Neural cell (in vitro differentiated cells): ENCODE results near the gene MAGI2. TPM values are rescaled to one million over a fixed set of nuclear protein-coding genes. Genes with fewer than 3 reads are reported as not detected.
A peak's percentile ranks its signal among the peaks of the same experiment; 100 is the strongest.

Experiments used
- H2AFZ ChIP-seq: fragments of 200-600, 300-800 bp; sonication (generic), shearing (Covaris generic); 2 replicates; pipeline ENCODE4 v1.6.0; 2014; ENCODE audit warnings: low read depth, mild to moderate bottlenecking, antibody characterized with exemption, low read length, moderate library complexity
- H3F3A ChIP-seq: fragments of 200-600 bp; shearing (Covaris generic); 2 replicates; pipeline ENCODE4 v1.6.1; 2016; ENCODE audit warnings: mild to moderate bottlenecking, moderate library complexity, mixed read lengths, antibody characterized with exemption, low read length; ENCODE audit not compliant: insufficient read depth, poor library complexity, severe bottlenecking
- H3K27ac ChIP-seq: fragments of 200-600, 300-800 bp; sonication (generic), shearing (Covaris generic); 2 replicates; pipeline ENCODE4 v1.5.1; 2014; ENCODE audit warnings: mild to moderate bottlenecking, low read length, moderate library complexity
- H3K27me3 ChIP-seq: fragments of 300-800, 200-600 bp; sonication (generic), shearing (Covaris generic); 2 replicates; pipeline ENCODE4 v1.6.0; 2014; ENCODE audit warnings: mild to moderate bottlenecking, low read depth, low read length, moderate library complexity; ENCODE audit not compliant: insufficient read depth
- H3K36me3 ChIP-seq: fragments of 300-800, 200-600 bp; sonication (generic), shearing (Covaris generic); 2 replicates; pipeline ENCODE4 v1.5.1; 2014; ENCODE audit warnings: mild to moderate bottlenecking, antibody characterized with exemption, low read length, moderate library complexity; ENCODE audit not compliant: insufficient read depth
- H3K4me2 ChIP-seq: fragments of 300-800, 200-600 bp; sonication (generic), shearing (Covaris generic); 2 replicates; pipeline ENCODE4 v1.6.0; 2014; ENCODE audit warnings: mild to moderate bottlenecking, low read length
- H3K4me3 ChIP-seq: fragments of 300-800, 200-600 bp; sonication (generic), shearing (Covaris generic); 2 replicates; pipeline ENCODE4 v1.5.1; 2014; ENCODE audit warnings: mild to moderate bottlenecking, low read length, moderate library complexity
- H3K79me2 ChIP-seq: fragments of 200-600 bp; shearing (Covaris generic); replicated peaks from 2 replicates; pipeline ENCODE4 v1.6.0; 2014; ENCODE audit warnings: mild to moderate bottlenecking, low read length, moderate library complexity; ENCODE audit not compliant: insufficient read depth
- H3K9ac ChIP-seq: fragments of 300-800, 200-600 bp; sonication (generic), shearing (Covaris generic); 2 replicates; pipeline ENCODE4 v1.6.1; 2016; ENCODE audit warnings: mild to moderate bottlenecking, low read length, mixed read lengths
- H3K9me2 ChIP-seq: fragments of 200-600 bp; shearing (Covaris generic); 2 replicates; pipeline ENCODE4 v1.6.1; 2016; ENCODE audit warnings: mild to moderate bottlenecking, low read length, mixed read lengths; ENCODE audit not compliant: insufficient read depth
- H3K9me3 ChIP-seq: fragments of 200-600, 300-800 bp; sonication (generic), shearing (Covaris generic); 2 replicates; pipeline ENCODE4 v1.6.1; 2016; ENCODE audit warnings: mild to moderate bottlenecking, mixed run types, low read length, moderate library complexity, mixed read lengths
- H4K20me1 ChIP-seq: fragments of 200-600 bp; shearing (Covaris generic); 2 replicates; pipeline ENCODE4 v1.6.1; 2016; ENCODE audit warnings: mild to moderate bottlenecking, mixed run types; ENCODE audit not compliant: insufficient read depth
- CTCF ChIP-seq: fragments of 450-650 bp; IDR thresholded peaks from 2 replicates; pipeline ENCODE4 v1.5.1; 2014; ENCODE audit warnings: antibody characterized with exemption, mild to moderate bottlenecking, moderate library complexity; ENCODE audit not compliant: poor library complexity, severe bottlenecking
- EP300 ChIP-seq: fragments of 450-650 bp; conservative IDR thresholded peaks from 2 replicates; pipeline ENCODE4 v1.6.1; 2014; ENCODE audit warnings: antibody characterized with exemption, mild to moderate bottlenecking, moderate library complexity; ENCODE audit not compliant: poor library complexity, severe bottlenecking
- EZH2 ChIP-seq: fragments of 200-600, 300-800 bp; shearing (Covaris generic), sonication (generic); IDR thresholded peaks from 2 replicates; pipeline ENCODE4 v1.6.1; 2014; ENCODE audit warnings: antibody characterized with exemption, low read length, borderline replicate concordance, mild to moderate bottlenecking; ENCODE audit not compliant: insufficient read depth, poor library complexity, severe bottlenecking
- MXI1 ChIP-seq: fragments of 450-650 bp; conservative IDR thresholded peaks from 2 replicates; pipeline ENCODE4 v1.6.1; 2014; ENCODE audit warnings: antibody characterized with exemption, mild to moderate bottlenecking; ENCODE audit not compliant: poor library complexity, severe bottlenecking
- POLR2AphosphoS5 ChIP-seq: IDR thresholded peaks from 2 replicates; pipeline ENCODE4 v1.6.1; 2012
- RAD21 ChIP-seq: fragments of 450-650 bp; conservative IDR thresholded peaks from 2 replicates; pipeline ENCODE4 v1.6.1; 2014; ENCODE audit warnings: antibody characterized with exemption, mild to moderate bottlenecking, moderate library complexity
- REST ChIP-seq: IDR thresholded peaks from 2 replicates; pipeline ENCODE4 v1.6.1; 2012; ENCODE audit warnings: borderline replicate concordance
- SMC3 ChIP-seq: fragments of 450-650 bp; conservative IDR thresholded peaks from 2 replicates; pipeline ENCODE4 v1.6.1; 2014; ENCODE audit warnings: antibody characterized with exemption, mild to moderate bottlenecking, moderate library complexity; ENCODE audit not compliant: poor library complexity
- TAF1 ChIP-seq: IDR thresholded peaks from 2 replicates; pipeline ENCODE4 v1.6.1; 2012; ENCODE audit warnings: low read depth
- polyA plus RNA-seq: library from polyadenylated mRNA; depleted of rRNA; stranded (reverse); fragments of >200 nt; gene quantifications from 2 replicates; pipeline ENCODE4 v1.2.3, GENCODE V29; 2014

MAGI2 gene
- polyA plus RNA-seq, 1 donor from 2014 or later: 19.3 TPM

GRCh38 chr7:78873117-78873516 lies 580.4 kb downstream of the MAGI2 start:
- H3K4me3 ChIP-seq: no peak overlapping the region
- H3K9me3 ChIP-seq: no peaks in the 10 kb centered on the region
- no peaks in the 10 kb centered on the region for H4K20me1 ChIP-seq
- H2AFZ ChIP-seq: no peak overlapping the region
- H3K9ac ChIP-seq: no peak overlapping the region
- no peaks in the 10 kb centered on the region for H3K9me2 ChIP-seq
- H3F3A ChIP-seq: no peaks in the 10 kb centered on the region
- no peaks in the 10 kb centered on the region for H3K79me2 ChIP-seq
- no peak overlapping the region for H3K27ac ChIP-seq
- TF ChIP-seq CTCF: no peak
- no peak for TF ChIP-seq EP300
- TF ChIP-seq TAF1: no peak
- no peak for TF ChIP-seq MXI1
- no peak for TF ChIP-seq EZH2
- TF ChIP-seq SMC3: no peak
- TF ChIP-seq POLR2AphosphoS5: no peak
- TF ChIP-seq REST: no peak
- TF ChIP-seq RAD21: no peak
- H3K27me3 ChIP-seq: no peaks in the 10 kb centered on the region
- H3K4me2 ChIP-seq: no peak overlapping the region
- no peaks in the 10 kb centered on the region for H3K36me3 ChIP-seq

DNA sequence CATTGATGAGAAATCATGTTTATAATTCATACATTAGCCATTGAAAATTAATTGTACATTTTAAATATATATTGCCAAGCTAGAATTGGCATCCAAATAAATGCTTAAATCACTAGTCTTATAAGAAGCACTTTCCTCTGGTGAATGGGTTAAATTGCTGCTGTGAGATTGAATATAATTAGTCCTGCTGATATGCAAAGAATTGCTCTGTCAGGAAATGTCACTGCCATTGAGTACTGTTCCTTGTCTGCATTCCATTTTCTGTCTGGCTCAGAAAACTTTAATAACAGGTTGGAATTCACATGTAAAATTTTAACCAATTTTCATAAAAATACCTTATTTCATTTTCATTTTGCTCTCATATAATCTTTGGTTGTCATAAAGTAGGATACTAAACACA lies 589.1 kb downstream of the MAGI2 start:
- no peak for TF ChIP-seq MXI1
- peak; percentile 83 for TF ChIP-seq EP300
- TF ChIP-seq REST: peak; percentile 40
- no peak for TF ChIP-seq CTCF
- TF ChIP-seq TAF1: no peak
- peak; percentile 23 for TF ChIP-seq RAD21
- TF ChIP-seq POLR2AphosphoS5: peak; percentile 64
- TF ChIP-seq EZH2: no peak
- peak; percentile 34 for TF ChIP-seq SMC3
- H3K79me2 ChIP-seq: no peaks in the 10 kb centered on the region
- H3K36me3 ChIP-seq: no peaks in the 10 kb centered on the region
- H3K9me3 ChIP-seq: no peaks in the 10 kb centered on the region
- H3K9me2 ChIP-seq: no peaks in the 10 kb centered on the region
- no peaks in the 10 kb centered on the region for H4K20me1 ChIP-seq
- H3F3A ChIP-seq: no peaks in the 10 kb centered on the region
- no peak overlapping the region for H3K9ac ChIP-seq
- peak overlapping the region; percentile 28 for H3K4me2 ChIP-seq
- no peaks in the 10 kb centered on the region for H3K27me3 ChIP-seq
- peak overlapping the region; percentile 31 for H3K27ac ChIP-seq
- H2AFZ ChIP-seq: no peak overlapping the region
- H3K4me3 ChIP-seq: peak overlapping the region; percentile 18
